ENCODE measurements around the gene CANT1. TPM values are rescaled to one million over a fixed set of nuclear protein-coding genes. Genes with fewer than 3 reads are reported as not detected.

Gene CANT1
- total RNA-seq, 1 donor from 2014 or later: 39.3 TPM

DNA sequence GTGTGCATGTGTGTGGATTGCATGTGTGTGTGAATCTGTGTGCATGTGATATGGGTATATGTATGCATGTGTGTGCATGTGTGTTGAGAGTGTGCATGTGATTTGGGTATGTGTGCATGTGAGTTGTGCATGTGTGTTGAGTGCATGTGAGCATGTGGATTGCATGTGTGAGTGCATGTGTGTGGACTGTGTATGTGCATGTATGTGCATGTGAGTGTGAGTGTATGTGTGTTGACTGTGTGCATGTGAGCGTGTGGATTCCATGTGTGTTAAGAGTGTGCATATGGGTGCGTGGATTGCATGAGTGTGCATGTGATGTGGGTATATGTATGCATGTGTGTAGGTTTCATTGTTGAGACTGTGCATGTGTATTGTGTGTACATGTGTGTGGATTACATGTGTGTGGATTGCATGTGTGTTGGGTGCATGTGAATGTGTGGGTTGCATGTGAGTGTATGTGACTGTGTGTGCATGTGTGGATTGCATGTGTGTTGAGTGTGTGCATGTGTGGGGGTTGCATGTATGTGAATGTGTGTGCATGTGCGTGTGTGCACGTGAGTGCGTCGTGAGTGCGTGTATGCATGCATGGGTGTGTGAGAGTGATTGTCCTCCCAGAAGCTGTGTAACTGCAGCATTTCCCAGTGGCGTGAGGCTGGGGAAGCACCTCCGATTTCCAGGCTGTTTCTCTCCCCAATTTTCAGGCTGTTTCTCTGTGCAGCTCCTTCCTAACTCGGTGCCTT lies 33.8 kb upstream of the CANT1 start:
- Mint-ChIP-seq H3K4me1 (no peaks in the 10 kb centered on the region), H3K9me3 (no peaks in the 10 kb centered on the region), H3K36me3 (ENCODE audit: low read depth) (no peaks in the 10 kb centered on the region), H3K4me3 (no peak overlapping the region), H3K27ac (no peak overlapping the region), H3K27me3 (peaks cover 19% of the 10 kb centered on the region)
- TF ChIP-seq, protein P1, sequence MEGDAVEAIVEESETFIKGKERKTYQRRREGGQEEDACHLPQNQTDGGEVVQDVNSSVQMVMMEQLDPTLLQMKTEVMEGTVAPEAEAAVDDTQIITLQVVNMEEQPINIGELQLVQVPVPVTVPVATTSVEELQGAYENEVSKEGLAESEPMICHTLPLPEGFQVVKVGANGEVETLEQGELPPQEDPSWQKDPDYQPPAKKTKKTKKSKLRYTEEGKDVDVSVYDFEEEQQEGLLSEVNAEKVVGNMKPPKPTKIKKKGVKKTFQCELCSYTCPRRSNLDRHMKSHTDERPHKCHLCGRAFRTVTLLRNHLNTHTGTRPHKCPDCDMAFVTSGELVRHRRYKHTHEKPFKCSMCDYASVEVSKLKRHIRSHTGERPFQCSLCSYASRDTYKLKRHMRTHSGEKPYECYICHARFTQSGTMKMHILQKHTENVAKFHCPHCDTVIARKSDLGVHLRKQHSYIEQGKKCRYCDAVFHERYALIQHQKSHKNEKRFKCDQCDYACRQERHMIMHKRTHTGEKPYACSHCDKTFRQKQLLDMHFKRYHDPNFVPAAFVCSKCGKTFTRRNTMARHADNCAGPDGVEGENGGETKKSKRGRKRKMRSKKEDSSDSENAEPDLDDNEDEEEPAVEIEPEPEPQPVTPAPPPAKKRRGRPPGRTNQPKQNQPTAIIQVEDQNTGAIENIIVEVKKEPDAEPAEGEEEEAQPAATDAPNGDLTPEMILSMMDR (IDR thresholded peaks at IDR 0.05): no peak
- ATAC-seq (ENCODE audit: low read depth): no peak
- ChIA-PET POLR2A (no interaction called here), CTCF (interaction anchor here (1.0 to 2.9 kb wide), 4 partner anchors 14 to 349 kb away, joined by 3 to 19 read pairs (median 4); no protein-coding TSS in a partner anchor)
- no peak for DNase-seq
- intact Hi-C loops (cut with micrococcal nuclease): no loop called here

DNA sequence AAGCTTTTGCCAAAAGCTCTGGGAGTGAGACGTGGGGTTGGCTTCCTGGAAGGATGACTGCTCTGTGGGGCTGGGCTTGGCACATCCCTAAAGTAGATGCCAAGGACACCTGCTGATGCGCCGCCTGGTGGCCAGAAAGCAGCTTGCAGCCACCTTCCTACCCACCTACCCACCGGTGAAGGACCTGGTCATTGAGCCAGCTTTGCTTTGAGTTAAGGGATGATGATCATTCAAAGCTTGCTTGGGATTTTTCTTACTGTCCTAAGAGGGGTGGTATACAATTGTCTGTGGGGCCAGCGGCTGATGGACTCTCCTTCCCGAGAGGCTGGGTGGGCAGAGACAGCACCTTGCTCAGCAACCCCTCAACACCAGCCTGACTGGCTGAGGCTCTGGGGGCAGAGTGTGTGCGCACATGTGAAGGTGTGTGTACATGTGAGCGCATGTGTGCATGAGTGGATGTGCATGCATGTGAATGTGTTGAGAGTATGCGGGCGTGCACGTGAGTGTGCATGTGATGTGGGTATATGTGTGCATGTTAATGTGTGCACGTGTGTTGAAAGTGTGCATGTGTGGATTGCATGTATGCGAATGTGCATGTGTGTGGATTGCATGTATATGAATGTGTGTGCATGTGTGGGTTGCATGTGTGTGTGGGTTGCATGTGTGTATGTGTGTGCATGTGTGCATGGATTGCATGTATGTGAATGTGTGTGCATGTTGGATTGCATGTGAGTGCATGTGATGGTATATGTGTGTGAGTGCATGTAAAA lies 33.0 kb upstream of the CANT1 start:
- Mint-ChIP-seq H3K27me3 (peaks cover 19% of the 10 kb centered on the region), H3K4me1 (no peaks in the 10 kb centered on the region), H3K9me3 (no peaks in the 10 kb centered on the region), H3K36me3 (ENCODE audit: low read depth) (no peaks in the 10 kb centered on the region), H3K27ac (no peak overlapping the region), H3K4me3 (no peak overlapping the region)
- ATAC-seq (ENCODE audit: low read depth) (peak; percentile 72), DNase-seq (peak; percentile 53)
- POLR2A ChIA-PET: no interaction called here
- intact Hi-C loops (cut with micrococcal nuclease): loop anchor here (1.0 kb wide), 2 partner anchors 23 to 49 kb away; no protein-coding TSS in a partner anchor
- CTCF ChIA-PET: interaction anchor here (1.0 to 1.1 kb wide), 2 partner anchors 17 to 177 kb away, joined by 3 read pairs; no protein-coding TSS in a partner anchor
- TF ChIP-seq, protein P1 (IDR thresholded peaks at IDR 0.05): peak; percentile 54

DNA sequence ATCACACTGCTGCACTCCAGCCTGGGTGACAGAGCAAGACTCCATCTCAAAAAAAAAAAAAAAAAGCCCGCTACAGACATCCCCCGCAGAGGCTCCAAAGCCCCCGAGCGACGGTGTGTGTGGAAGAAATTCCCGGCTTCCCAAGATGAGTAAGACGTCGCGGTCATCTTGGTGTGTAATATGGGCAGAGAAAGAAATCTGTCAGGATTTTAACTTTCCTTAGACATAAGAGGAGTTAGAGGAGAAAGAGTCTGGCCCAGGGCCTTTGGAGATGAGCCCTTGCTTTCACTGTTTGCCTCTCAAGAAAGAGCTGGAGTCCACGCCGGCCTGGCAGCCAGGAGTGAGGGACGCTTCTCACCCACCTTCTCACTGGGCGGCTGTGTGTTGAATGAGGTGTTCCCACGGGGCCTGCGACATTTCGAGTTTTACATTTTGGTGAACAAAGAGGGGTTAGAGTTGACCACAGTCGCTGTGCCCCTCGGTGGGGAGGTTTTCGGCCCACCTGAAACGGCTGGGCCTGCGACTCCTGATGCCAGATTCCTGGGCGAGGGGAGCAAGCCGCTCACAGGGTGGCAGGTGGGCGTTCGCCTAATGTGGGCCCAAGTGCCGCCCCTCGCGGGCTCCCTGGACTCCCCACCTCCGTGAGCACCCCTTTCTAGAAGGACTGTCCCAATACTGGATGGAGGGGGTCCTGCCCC lies 32.3 kb upstream of the CANT1 start:
- H3K4me1 Mint-ChIP-seq: no peaks in the 10 kb centered on the region
- H3K27ac Mint-ChIP-seq: no peak overlapping the region
- H3K27me3 Mint-ChIP-seq: peaks cover 19% of the 10 kb centered on the region
- ATAC-seq (ENCODE audit: low read depth) (no peak), DNase-seq (no peak)
- TF ChIP-seq, protein P1 (IDR thresholded peaks at IDR 0.05): no peak
- no peaks in the 10 kb centered on the region for H3K9me3 Mint-ChIP-seq
- POLR2A ChIA-PET: no interaction called here
- no peak overlapping the region for H3K4me3 Mint-ChIP-seq
- CTCF ChIA-PET: interaction anchor here (1.0 to 1.1 kb wide), 2 partner anchors 18 to 176 kb away, joined by 3 read pairs; no protein-coding TSS in a partner anchor
- intact Hi-C loops (cut with micrococcal nuclease): loop anchor here (1.0 kb wide), 2 partner anchors 23 to 49 kb away; no protein-coding TSS in a partner anchor
- H3K36me3 Mint-ChIP-seq (ENCODE audit: low read depth): no peaks in the 10 kb centered on the region

DNA sequence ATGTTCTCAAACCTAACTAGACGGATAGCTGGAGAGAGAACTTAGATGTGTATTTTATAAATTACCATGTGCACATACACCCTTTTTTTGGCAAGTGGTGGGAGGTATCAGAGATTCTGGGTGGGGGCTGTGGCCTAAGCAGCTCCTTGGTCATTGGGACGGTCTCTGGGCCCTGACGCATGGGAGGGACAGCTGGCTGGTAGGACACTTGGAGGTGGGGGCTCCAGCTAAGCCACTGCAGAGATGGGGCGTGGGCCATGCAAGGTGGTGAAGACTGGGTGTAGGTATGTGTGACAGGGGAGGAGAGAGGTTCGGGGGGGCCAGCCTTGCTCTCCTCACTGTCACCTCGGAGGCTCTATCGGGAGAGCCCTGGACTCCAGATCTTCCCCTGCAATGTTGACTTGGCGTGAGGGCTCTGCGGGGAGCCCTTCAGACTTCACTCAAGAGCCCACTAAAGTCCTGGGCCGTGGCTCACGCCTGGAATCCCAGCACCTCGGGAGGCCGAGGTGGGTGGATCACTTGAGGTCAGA lies 31.5 kb upstream of the CANT1 start:
- DNase-seq: no peak
- peaks cover 18% of the 10 kb centered on the region for H3K27me3 Mint-ChIP-seq
- no peak overlapping the region for H3K4me3 Mint-ChIP-seq
- H3K4me1 Mint-ChIP-seq: no peaks in the 10 kb centered on the region
- POLR2A ChIA-PET: no interaction called here
- CTCF ChIA-PET: interaction anchor here (0.7 kb wide), 1 partner anchor 70 kb away, joined by 3 read pairs; no protein-coding TSS in a partner anchor
- H3K27ac Mint-ChIP-seq: no peak overlapping the region
- TF ChIP-seq, protein P1 (IDR thresholded peaks at IDR 0.05): no peak
- no peaks in the 10 kb centered on the region for H3K9me3 Mint-ChIP-seq
- ATAC-seq (ENCODE audit: low read depth): no peak
- H3K36me3 Mint-ChIP-seq (ENCODE audit: low read depth): no peaks in the 10 kb centered on the region
- intact Hi-C loops (cut with micrococcal nuclease): no loop called here
